Pulmonary artery endothelial cell (primary cell): ENCODE results near the gene MAP7. TPM values are rescaled to one million over a fixed set of nuclear protein-coding genes. Genes with fewer than 3 reads are reported as not detected.
A peak's percentile ranks its signal among the peaks of the same experiment; 100 is the strongest.

ENCODE experiments used
- DNase-seq: peaks from one replicate; pipeline ENCODE4 v3.0.0-alpha.2; 2011; ENCODE audit warnings: low read depth, low spot score
- total RNA-seq: library from RNA; depleted of rRNA; stranded (reverse); fragments of >200 nt; gene quantifications from 2 replicates; pipeline ENCODE4 v1.2.3, GENCODE V29; 2014

MAP7 gene
- total RNA-seq, 1 donor from 2014 or later, result 0.66 TPM

- no peak for DNase-seq
Measured at GRCh38 chr6:136341367-136341766, 208.9 kb downstream of the MAP7 start.

- DNase-seq, result no peak
Measured at GRCh38 chr6:136338486-136338885, 211.7 kb downstream of the MAP7 start.

- no peak for DNase-seq
Measured at GRCh38 chr6:136337606-136338005, 212.6 kb downstream of the MAP7 start.

- DNase-seq, result no peak
Measured at GRCh38 chr6:136337121-136337520, 213.1 kb downstream of the MAP7 start.

GRCh38 chr6:136335736-136336363 is 214.4 kb downstream of the MAP7 start:
- no peak for DNase-seq

GRCh38 chr6:136334853-136335252 is 215.4 kb downstream of the MAP7 start:
- DNase-seq, result no peak

GRCh38 chr6:136334465-136334846 is 215.8 kb downstream of the MAP7 start:
- DNase-seq, result no peak

GRCh38 chr6:136333824-136334464 is 216.3 kb downstream of the MAP7 start:
- no peak for DNase-seq

GRCh38 chr6:136331461-136331860 is 218.8 kb downstream of the MAP7 start:
- DNase-seq, result no peak

- no peak for DNase-seq
Measured at GRCh38 chr6:136330634-136331033, 219.6 kb downstream of the MAP7 start.

GRCh38 chr6:136326038-136326553 is 224.1 kb downstream of the MAP7 start:
- DNase-seq, result no peak

GRCh38 chr6:136324686-136325380 is 225.4 kb downstream of the MAP7 start:
- no peak for DNase-seq

GRCh38 chr6:136323431-136324112 is 226.7 kb downstream of the MAP7 start:
- DNase-seq, result no peak

GRCh38 chr6:136319732-136320131 is 230.5 kb downstream of the MAP7 start:
- DNase-seq, result no peak

GRCh38 chr6:136318676-136319075 is 231.5 kb downstream of the MAP7 start:
- no peak for DNase-seq

- DNase-seq, result no peak
Measured at GRCh38 chr6:136317971-136318370, 232.3 kb downstream of the MAP7 start.

GRCh38 chr6:136317021-136317694 is 233.1 kb downstream of the MAP7 start:
- DNase-seq, result peak; percentile 36

- no peak for DNase-seq
Measured at GRCh38 chr6:136315594-136315993, 234.6 kb downstream of the MAP7 start.

- no peak for DNase-seq
Measured at GRCh38 chr6:136312975-136313374, 237.2 kb downstream of the MAP7 start.

- DNase-seq, result no peak
Measured at GRCh38 chr6:136309729-136310311, 240.4 kb downstream of the MAP7 start.

GRCh38 chr6:136309171-136309570 is 241.1 kb downstream of the MAP7 start:
- DNase-seq, result no peak
